ENCODE results near the gene LMF2.

The LMF2 gene

DNA sequence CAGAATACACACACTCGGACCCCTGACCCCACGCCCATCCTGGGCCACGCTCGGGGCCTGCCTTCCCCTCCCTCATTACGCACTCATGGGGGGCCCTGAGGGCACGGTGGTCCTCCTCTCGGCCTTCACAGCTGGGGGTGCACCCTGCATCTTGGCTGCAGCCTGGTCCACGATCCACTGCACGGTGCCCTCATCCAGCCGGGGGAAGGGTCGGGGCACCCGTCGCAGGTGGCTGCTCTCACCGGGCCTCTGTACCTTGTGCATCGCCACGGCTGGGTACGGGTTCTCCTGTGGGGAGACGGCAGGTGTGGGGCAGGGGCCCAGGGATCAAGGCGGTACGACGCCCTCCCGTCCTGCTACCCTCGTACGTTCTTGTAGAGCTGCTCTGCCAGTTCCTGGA lies 43.1 kb downstream of the LMF2 start:
- H2AFZ ChIP-seq (ENCODE audit: low read length), result no peak overlapping the region
- DNase-seq, result no peak
- no peak overlapping the region for H3K4me2 ChIP-seq (ENCODE audit: low read depth, low read length)
- no peak overlapping the region for H3K27ac ChIP-seq (ENCODE audit: low read length)
- no peak overlapping the region for H3K4me3 ChIP-seq (ENCODE audit: low read length)
- H3K36me3 ChIP-seq (replicated peaks; ENCODE audit: insufficient read depth, low read length), result no peaks in the 10 kb centered on the region; the same call in none of the 2 replicates
- H3K9me2 ChIP-seq (replicated peaks; ENCODE audit: insufficient read depth, low read length), result no peaks in the 10 kb centered on the region
- H4K20me1 ChIP-seq (ENCODE audit: insufficient read depth, low read length), result no peaks in the 10 kb centered on the region
- peaks cover 6% of the 10 kb centered on the region; the same call in 1 of the 2 replicates for H3F3A ChIP-seq (ENCODE audit: insufficient read depth, low read length)
- peaks cover 6% of the 10 kb centered on the region for H3K4me1 ChIP-seq (ENCODE audit: low read length)
- TF ChIP-seq EZH2 (optimal IDR thresholded peaks at IDR 0.05; ENCODE audit: low read depth, low read length), result no peak
- TF ChIP-seq CTCF (IDR thresholded peaks at IDR 0.05; ENCODE audit: low read length), result no peak
- no peak for TF ChIP-seq EZH2phosphoT487 (IDR thresholded peaks at IDR 0.05; ENCODE audit: low read length)
- H3K9ac ChIP-seq (ENCODE audit: low read length), result no peak overlapping the region
- peaks cover 23% of the 10 kb centered on the region for H3K79me2 ChIP-seq (ENCODE audit: low read length)
- H3K27me3 ChIP-seq (replicated peaks; ENCODE audit: insufficient read depth, low read length), result no peaks in the 10 kb centered on the region
- H3K9me3 ChIP-seq (replicated peaks; ENCODE audit: insufficient read depth, low read length), result no peaks in the 10 kb centered on the region

GRCh38 chr22:50463188-50463900 lies 44.2 kb downstream of the LMF2 start:
- H3K9me3 ChIP-seq (replicated peaks; ENCODE audit: insufficient read depth, low read length), result no peaks in the 10 kb centered on the region
- no peaks in the 10 kb centered on the region for H4K20me1 ChIP-seq (ENCODE audit: insufficient read depth, low read length)
- TF ChIP-seq EZH2phosphoT487 (IDR thresholded peaks at IDR 0.05; ENCODE audit: low read length) (no peak), CTCF (IDR thresholded peaks at IDR 0.05; ENCODE audit: low read length) (no peak), EZH2 (optimal IDR thresholded peaks at IDR 0.05; ENCODE audit: low read depth, low read length) (no peak)
- H3K36me3 ChIP-seq (replicated peaks; ENCODE audit: insufficient read depth, low read length), result no peaks in the 10 kb centered on the region; the same call in none of the 2 replicates
- H3K4me3 ChIP-seq (ENCODE audit: low read length), result no peak overlapping the region
- H3K27me3 ChIP-seq (replicated peaks; ENCODE audit: insufficient read depth, low read length), result no peaks in the 10 kb centered on the region
- peaks cover 12% of the 10 kb centered on the region for H3K79me2 ChIP-seq (ENCODE audit: low read length)
- H3K4me1 ChIP-seq (ENCODE audit: low read length), result no peaks in the 10 kb centered on the region
- DNase-seq, result no peak
- no peak overlapping the region for H3K27ac ChIP-seq (ENCODE audit: low read length)
- no peak overlapping the region for H3K4me2 ChIP-seq (ENCODE audit: low read depth, low read length)
- H3K9ac ChIP-seq (ENCODE audit: low read length), result no peak overlapping the region
- no peaks in the 10 kb centered on the region for H3F3A ChIP-seq (ENCODE audit: insufficient read depth, low read length)
- no peaks in the 10 kb centered on the region for H3K9me2 ChIP-seq (replicated peaks; ENCODE audit: insufficient read depth, low read length)
- H2AFZ ChIP-seq (ENCODE audit: low read length), result no peak overlapping the region

DNA sequence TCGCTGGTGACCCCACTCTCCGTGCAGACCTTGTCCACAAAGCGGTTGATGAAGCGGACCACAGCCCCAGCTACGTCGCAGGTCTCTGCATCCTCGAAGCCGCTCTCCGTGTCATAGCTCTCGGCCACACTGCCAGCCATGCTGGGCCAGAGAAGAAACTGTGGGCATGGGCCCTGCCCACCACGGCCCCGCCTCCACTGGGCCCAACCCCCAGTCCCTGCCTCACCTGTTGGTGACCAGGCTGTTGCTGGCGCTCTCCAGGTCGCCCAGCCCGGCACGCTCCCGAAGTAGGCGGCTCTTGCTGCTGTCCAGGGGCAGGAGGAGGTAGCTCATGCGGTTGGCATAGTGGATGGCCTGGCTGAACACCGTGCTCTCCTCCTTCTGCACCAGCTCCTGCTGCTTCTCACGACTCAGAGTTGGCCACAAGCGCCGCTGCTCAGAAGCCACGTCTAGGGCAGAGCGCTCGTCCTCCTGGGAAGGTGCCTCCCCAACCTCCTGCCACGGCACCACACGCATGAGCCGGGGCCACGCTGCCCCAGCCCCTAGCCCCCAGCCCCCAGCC lies 45.4 kb downstream of the LMF2 start:
- no peaks in the 10 kb centered on the region for H3K9me2 ChIP-seq (replicated peaks; ENCODE audit: insufficient read depth, low read length)
- TF ChIP-seq EZH2 (optimal IDR thresholded peaks at IDR 0.05; ENCODE audit: low read depth, low read length), result no peak
- no peak for TF ChIP-seq CTCF (IDR thresholded peaks at IDR 0.05; ENCODE audit: low read length)
- TF ChIP-seq EZH2phosphoT487 (IDR thresholded peaks at IDR 0.05; ENCODE audit: low read length), result no peak
- H3K79me2 ChIP-seq (ENCODE audit: low read length), result no peaks in the 10 kb centered on the region
- no peak for DNase-seq
- H2AFZ ChIP-seq (ENCODE audit: low read length), result no peak overlapping the region
- no peaks in the 10 kb centered on the region for H3K27me3 ChIP-seq (replicated peaks; ENCODE audit: insufficient read depth, low read length)
- H4K20me1 ChIP-seq (ENCODE audit: insufficient read depth, low read length), result no peaks in the 10 kb centered on the region
- H3K4me3 ChIP-seq (ENCODE audit: low read length), result no peak overlapping the region
- H3K9ac ChIP-seq (ENCODE audit: low read length), result no peak overlapping the region
- no peak overlapping the region for H3K27ac ChIP-seq (ENCODE audit: low read length)
- H3K9me3 ChIP-seq (replicated peaks; ENCODE audit: insufficient read depth, low read length), result no peaks in the 10 kb centered on the region
- H3K4me1 ChIP-seq (ENCODE audit: low read length), result no peaks in the 10 kb centered on the region
- H3K36me3 ChIP-seq (replicated peaks; ENCODE audit: insufficient read depth, low read length), result no peaks in the 10 kb centered on the region; the same call in none of the 2 replicates
- no peaks in the 10 kb centered on the region for H3F3A ChIP-seq (ENCODE audit: insufficient read depth, low read length)
- no peak overlapping the region for H3K4me2 ChIP-seq (ENCODE audit: low read depth, low read length)

Data from MM.1S (cell line).